IMR-90 (cell line): ENCODE results near the gene RNF138. TPM values are rescaled to one million over a fixed set of nuclear protein-coding genes. Genes with fewer than 3 reads are reported as not detected.
A peak's percentile ranks its signal among the peaks of the same experiment; 100 is the strongest.

Experiments
- ATAC-seq: fragments of 200-7000 bp; cut with Tn5 transposase; 2 replicates; pipeline ENCODE4 v1.9.1; 2020; ENCODE audit warnings: low read depth, mild to moderate bottlenecking, moderate library complexity
- BruUV-seq: library from RNA; stranded (reverse); fragments of 400-500 nt; replicated peaks from 2 replicates; lab custom pipeline; 2021; lab: Mats Ljungman, UMichigan
- CTCF ChIA-PET: fragments of 300-600 bp; formaldehyde crosslinking; extraction: SDS; loops from one replicate; lab custom pipeline; 2021; ENCODE audit warnings: antibody characterized with exemption; lab: Yijun Ruan, JAX
- POLR2A ChIA-PET: fragments of 300-600 bp; sonication (Branson Sonifier 250); formaldehyde crosslinking; loops from one replicate; lab custom pipeline; 2022; ENCODE audit warnings: antibody characterized with exemption; ENCODE audit not compliant: unreplicated experiment; lab: Charles Lee
- DNase-seq: peaks from one replicate; pipeline ENCODE4 v3.0.0; 2013
- H2AFZ ChIP-seq: replicated peaks from 2 replicates; pipeline ENCODE3; 2013; ENCODE audit warnings: low read length, mild to moderate bottlenecking; ENCODE audit not compliant: poor library complexity
- H2AK5ac ChIP-seq: 2 replicates; pipeline ENCODE4 v1.6.1; 2013; ENCODE audit warnings: low read depth, low read length, inconsistent platforms
- H2AK9ac ChIP-seq: replicated peaks from 2 replicates; pipeline ENCODE3; 2013; ENCODE audit warnings: mild to moderate bottlenecking, low read depth, low read length, moderate library complexity; ENCODE audit not compliant: poor library complexity
- H2BK120ac ChIP-seq: 2 replicates; pipeline ENCODE4 v1.6.1; 2013; ENCODE audit warnings: low read depth, low read length, inconsistent platforms
- H2BK15ac ChIP-seq: 3 replicates; pipeline ENCODE4 v1.6.1; 2013; ENCODE audit warnings: low read depth, low read length, inconsistent platforms
- H2BK20ac ChIP-seq: 2 replicates; pipeline ENCODE4 v1.6.1; 2013; ENCODE audit warnings: low read depth, mild to moderate bottlenecking, inconsistent platforms, low read length, moderate library complexity
- H2BK5ac ChIP-seq: 2 replicates; pipeline ENCODE4 v1.6.1; 2013; ENCODE audit warnings: mild to moderate bottlenecking, low read depth, low read length, inconsistent platforms; ENCODE audit not compliant: poor library complexity, severe bottlenecking
- H3K14ac ChIP-seq: replicated peaks from 2 replicates; pipeline ENCODE4 v1.6.1; 2013; ENCODE audit warnings: low read depth, low read length, inconsistent platforms
- H3K18ac ChIP-seq: 2 replicates; pipeline ENCODE4 v1.6.1; 2013; ENCODE audit warnings: low read depth, low read length, control low read depth
- H3K23ac ChIP-seq: 2 replicates; pipeline ENCODE4 v1.6.1; 2013; ENCODE audit warnings: low read depth, low read length, inconsistent platforms
- H3K27ac ChIP-seq: 2 replicates; pipeline ENCODE4 v1.5.1; 2013; ENCODE audit warnings: mild to moderate bottlenecking, control low read depth, low read length; ENCODE audit not compliant: insufficient read depth
- H3K27me3 ChIP-seq: 2 replicates; pipeline ENCODE4 v1.6.1; 2013; ENCODE audit warnings: low read length; ENCODE audit not compliant: control insufficient read depth, insufficient read depth
- H3K36me3 ChIP-seq: 2 replicates; pipeline ENCODE4 v1.6.1; 2013; ENCODE audit warnings: low read length, mixed read lengths; ENCODE audit not compliant: control insufficient read depth, insufficient read depth
- H3K4ac ChIP-seq: 2 replicates; pipeline ENCODE4 v1.6.1; 2013; ENCODE audit warnings: low read depth, low read length, inconsistent platforms
- H3K4me1 ChIP-seq: 2 replicates; pipeline ENCODE4 v1.6.1; 2013; ENCODE audit warnings: low read length, mixed read lengths; ENCODE audit not compliant: control insufficient read depth, insufficient read depth
- H3K4me2 ChIP-seq: 2 replicates; pipeline ENCODE4 v1.6.1; 2013; ENCODE audit warnings: low read depth, mild to moderate bottlenecking, control low read depth, low read length, moderate library complexity
- H3K4me3 ChIP-seq: 2 replicates; pipeline ENCODE4 v1.5.1; 2013; ENCODE audit warnings: low read depth, mild to moderate bottlenecking, control low read depth, low read length, moderate library complexity; ENCODE audit not compliant: insufficient read depth
- H3K56ac ChIP-seq: 2 replicates; pipeline ENCODE4 v1.6.1; 2013; ENCODE audit warnings: low read length, inconsistent platforms; ENCODE audit not compliant: insufficient read depth; ENCODE audit errors: extremely low read depth
- H3K79me1 ChIP-seq, 2 experiments: 2 replicates each; pipeline ENCODE4 v1.6.1; 2013; ENCODE audit warnings: low read length in 2 of 2, inconsistent platforms in 1 of 2, low read depth in 1 of 2
- H3K9ac ChIP-seq: 2 replicates; pipeline ENCODE4 v1.6.1; 2013; ENCODE audit warnings: low read depth, low read length, control low read depth
- H3K9me1 ChIP-seq: 2 replicates; pipeline ENCODE4 v1.6.1; 2013; ENCODE audit warnings: low read length, inconsistent platforms; ENCODE audit not compliant: insufficient read depth
- H3K9me3 ChIP-seq: 2 replicates; pipeline ENCODE4 v1.6.1; 2013; ENCODE audit warnings: low read length; ENCODE audit not compliant: control insufficient read depth, insufficient read depth
- H4K20me1 ChIP-seq: 2 replicates; pipeline ENCODE4 v1.6.1; 2013; ENCODE audit warnings: low read length, inconsistent platforms; ENCODE audit not compliant: insufficient read depth
- H4K5ac ChIP-seq: 2 replicates; pipeline ENCODE4 v1.6.1; 2013; ENCODE audit warnings: mild to moderate bottlenecking, low read depth, low read length, control low read depth
- H4K8ac ChIP-seq, 2 experiments: 2 replicates each; pipeline ENCODE4 v1.6.1; 2013; ENCODE audit warnings: low read depth in 2 of 2, low read length in 2 of 2, control low read depth in 1 of 2, inconsistent platforms in 1 of 2
- H4K91ac ChIP-seq: 2 replicates; pipeline ENCODE4 v1.6.1; 2013; ENCODE audit warnings: low read depth, low read length, inconsistent platforms; ENCODE audit not compliant: insufficient read depth
- BHLHE40 ChIP-seq: fragments of 150-350 bp; IDR thresholded peaks from 2 replicates; pipeline ENCODE4 v1.6.1; 2016; ENCODE audit warnings: mild to moderate bottlenecking, low read depth, low read length
- CEBPB ChIP-seq: IDR thresholded peaks from 2 replicates; pipeline ENCODE4 v1.6.1; 2012; ENCODE audit warnings: low read depth, low read length, improper control_type of control experiment
- CHD1 ChIP-seq: IDR thresholded peaks from 2 replicates; pipeline ENCODE4 v1.6.1; 2012; ENCODE audit warnings: low read depth, low read length, improper control_type of control experiment
- FOS ChIP-seq: fragments of 150-350 bp; IDR thresholded peaks from 2 replicates; pipeline ENCODE4 v1.6.1; 2016; ENCODE audit warnings: low read depth, low read length
- MAFK ChIP-seq: IDR thresholded peaks from 2 replicates; pipeline ENCODE4 v1.6.1; 2012; ENCODE audit warnings: low read depth, low read length, improper control_type of control experiment
- MAZ ChIP-seq: IDR thresholded peaks from 2 replicates; pipeline ENCODE4 v1.6.1; 2012; ENCODE audit warnings: low read depth, mild to moderate bottlenecking, low read length, improper control_type of control experiment, moderate library complexity, borderline replicate concordance
- MXI1 ChIP-seq: IDR thresholded peaks from 2 replicates; pipeline ENCODE4 v1.6.1; 2012; ENCODE audit warnings: low read depth, mild to moderate bottlenecking, low read length, moderate library complexity, borderline replicate concordance
- NFE2L2 ChIP-seq: fragments of 150-350 bp; IDR thresholded peaks from 2 replicates; pipeline ENCODE4 v1.6.1; 2016; ENCODE audit warnings: low read depth, mild to moderate bottlenecking, low read length
- POLR2A ChIP-seq: IDR thresholded peaks from 2 replicates; pipeline ENCODE4 v1.6.1; 2012; ENCODE audit warnings: mild to moderate bottlenecking, low read depth, low read length
- RAD21 ChIP-seq: IDR thresholded peaks from 2 replicates; pipeline ENCODE4 v1.6.1; 2012; ENCODE audit warnings: low read length, improper control_type of control experiment
- RCOR1 ChIP-seq: IDR thresholded peaks from 2 replicates; pipeline ENCODE4 v1.6.1; 2012; ENCODE audit warnings: mild to moderate bottlenecking, low read length, improper control_type of control experiment; ENCODE audit not compliant: insufficient replicate concordance
- RFX5 ChIP-seq: IDR thresholded peaks from 2 replicates; pipeline ENCODE4 v1.8.0; 2012; ENCODE audit warnings: low read depth, mild to moderate bottlenecking, low read length, moderate library complexity
- SMC3 ChIP-seq: fragments of 150-350 bp; IDR thresholded peaks from 2 replicates; pipeline ENCODE4 v1.6.1; 2016; ENCODE audit warnings: low read depth, mild to moderate bottlenecking, antibody characterized with exemption, low read length, moderate library complexity
- WGBS, 2 experiments: methylation state at CpG; one replicate each; pipeline versions ENCODE4 v1.1.5 to v1.1.7; 2013; ENCODE audit warnings: missing lambda C conversion rate in 2 of 2; ENCODE audit not compliant: insufficient read length in 1 of 2; ENCODE audit errors: extremely low coverage in 2 of 2; 5-methylcytosine and 5-hydroxymethylcytosine counted together
- dilution Hi-C: fragments of 300-500 bp; cut with HindIII; formaldehyde crosslinking; loops from one replicate; pipeline ENCODE4 v1.14.3; 2018; ENCODE audit warnings: low sequenced_read_pairs; ENCODE audit not compliant: unreplicated experiment
- in situ Hi-C: fragments of 300-500 bp; cut with MboI; formaldehyde crosslinking; loops from 3 replicates; pipeline ENCODE4 v1.14.3; 2019; ENCODE audit warnings: low sequenced_read_pairs, inconsistent platforms, mixed read lengths
- intact Hi-C: fragments of 100-400 bp; cut with micrococcal nuclease; formaldehyde crosslinking; loops from 2 replicates; pipeline ENCODE4 v1.10.0; 2022
- polyA plus RNA-seq, 3 experiments: library from polyadenylated mRNA; depleted of rRNA; stranded (reverse); fragments of >200 nt; gene quantifications; 2 replicates each; pipeline ENCODE4 v1.2.3, GENCODE V29; 2012; ENCODE audit warnings: low replicate concordance in 1 of 3
- total RNA-seq: library from RNA; depleted of rRNA; stranded (reverse); fragments of >200 nt; gene quantifications from 2 replicates; pipeline ENCODE4 v1.2.3, GENCODE V29; 2012
- TF ChIP-seq, protein P1 (sequence below): fragments of 150-350 bp; IDR thresholded peaks from 2 replicates; pipeline ENCODE4 v1.6.1; 2017; ENCODE audit warnings: mild to moderate bottlenecking, antibody characterized with exemption, low read length, low read depth
- TF ChIP-seq, protein P2 (sequence below): fragments of 150-350 bp; IDR thresholded peaks from 2 replicates; pipeline ENCODE4 v1.6.1; 2016; ENCODE audit warnings: low read depth, mild to moderate bottlenecking, low read length, moderate library complexity, borderline replicate concordance
- TF ChIP-seq, protein P3 (sequence below): conservative IDR thresholded peaks from 2 replicates; pipeline ENCODE4 v1.5.1; 2012; ENCODE audit warnings: mild to moderate bottlenecking, low read depth, low read length, improper control_type of control experiment

RNF138 gene
- total and polyA plus RNA-seq, 2 of the 4 experiments (the other 2 are of a cell fraction): 18.1 to 36.0 TPM

DNA sequence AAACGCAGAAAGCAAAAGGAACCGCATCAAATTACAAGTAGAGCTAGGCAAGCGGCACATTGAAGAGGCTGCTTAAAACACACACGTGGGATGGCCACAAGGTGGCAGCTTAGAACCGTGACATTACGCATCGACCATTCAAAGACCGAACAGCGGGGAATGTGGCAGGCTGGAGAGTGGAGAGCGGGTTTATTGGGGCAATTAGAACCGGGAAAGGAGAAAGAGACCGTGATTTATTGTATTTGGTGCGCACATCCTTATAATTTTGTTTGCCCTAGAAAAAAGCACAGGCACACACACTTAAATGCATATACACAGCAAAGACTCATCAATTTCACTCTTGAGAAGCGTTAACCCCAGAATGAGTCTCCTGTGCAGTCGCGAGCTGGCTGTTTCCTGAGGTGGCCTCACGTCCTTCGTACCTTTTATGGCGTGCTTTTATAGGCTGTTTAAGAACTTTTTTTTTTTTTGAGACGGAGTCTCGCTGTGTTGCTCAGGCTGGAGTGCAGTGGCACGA, 66.5 kb downstream of the RNF138 start:
- Histone ChIP-seq H3K9me1 (no peaks in the 10 kb centered on the region), H4K5ac (no peak overlapping the region), H3K9ac (no peak overlapping the region), H2BK15ac (no peak overlapping the region), H4K20me1 (no peaks in the 10 kb centered on the region), H2BK5ac (no peak overlapping the region), H2AFZ (peak overlapping the region; percentile 0), H3K56ac (no peak overlapping the region), H3K9me3 (no peaks in the 10 kb centered on the region), H3K23ac (no peak overlapping the region), H4K8ac (no peak overlapping the region), H3K4me3 (no peak overlapping the region), H3K36me3 (no peaks in the 10 kb centered on the region), H3K4me2 (peak overlapping the region; percentile 39; the same call in 1 of the 2 replicates), H3K18ac (no peak overlapping the region), H2BK120ac (no peak overlapping the region), H3K79me1 (no peaks in the 10 kb centered on the region), H4K91ac (no peak overlapping the region), H2AK9ac (no peak overlapping the region), H3K27ac (no peak overlapping the region), H3K4ac (no peak overlapping the region), H3K14ac (no peak overlapping the region), H3K27me3 (no peaks in the 10 kb centered on the region; the same call in none of the 2 replicates), H2AK5ac (no peak overlapping the region), H3K4me1 (no peaks in the 10 kb centered on the region), H2BK20ac (no peak overlapping the region)
- no TSS peak for BruUV-seq
- dilution Hi-C loops: no loop called here
- POLR2A ChIA-PET: no interaction called here
- in situ Hi-C loops: no loop called here
- TF ChIP-seq FOS (no peak), MAZ (no peak), CHD1 (no peak), MAFK (no peak), RAD21 (peak; percentile 92), NFE2L2 (no peak), BHLHE40 (no peak), MXI1 (no peak), CEBPB (no peak), RCOR1 (no peak), POLR2A (no peak), RFX5 (no peak), SMC3 (peak; percentile 78)
- TF ChIP-seq, protein P1, sequence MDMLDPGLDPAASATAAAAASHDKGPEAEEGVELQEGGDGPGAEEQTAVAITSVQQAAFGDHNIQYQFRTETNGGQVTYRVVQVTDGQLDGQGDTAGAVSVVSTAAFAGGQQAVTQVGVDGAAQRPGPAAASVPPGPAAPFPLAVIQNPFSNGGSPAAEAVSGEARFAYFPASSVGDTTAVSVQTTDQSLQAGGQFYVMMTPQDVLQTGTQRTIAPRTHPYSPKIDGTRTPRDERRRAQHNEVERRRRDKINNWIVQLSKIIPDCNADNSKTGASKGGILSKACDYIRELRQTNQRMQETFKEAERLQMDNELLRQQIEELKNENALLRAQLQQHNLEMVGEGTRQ: no peak
- TF ChIP-seq, protein P2, sequence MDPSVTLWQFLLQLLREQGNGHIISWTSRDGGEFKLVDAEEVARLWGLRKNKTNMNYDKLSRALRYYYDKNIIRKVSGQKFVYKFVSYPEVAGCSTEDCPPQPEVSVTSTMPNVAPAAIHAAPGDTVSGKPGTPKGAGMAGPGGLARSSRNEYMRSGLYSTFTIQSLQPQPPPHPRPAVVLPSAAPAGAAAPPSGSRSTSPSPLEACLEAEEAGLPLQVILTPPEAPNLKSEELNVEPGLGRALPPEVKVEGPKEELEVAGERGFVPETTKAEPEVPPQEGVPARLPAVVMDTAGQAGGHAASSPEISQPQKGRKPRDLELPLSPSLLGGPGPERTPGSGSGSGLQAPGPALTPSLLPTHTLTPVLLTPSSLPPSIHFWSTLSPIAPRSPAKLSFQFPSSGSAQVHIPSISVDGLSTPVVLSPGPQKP: no peak
- TF ChIP-seq, protein P3, sequence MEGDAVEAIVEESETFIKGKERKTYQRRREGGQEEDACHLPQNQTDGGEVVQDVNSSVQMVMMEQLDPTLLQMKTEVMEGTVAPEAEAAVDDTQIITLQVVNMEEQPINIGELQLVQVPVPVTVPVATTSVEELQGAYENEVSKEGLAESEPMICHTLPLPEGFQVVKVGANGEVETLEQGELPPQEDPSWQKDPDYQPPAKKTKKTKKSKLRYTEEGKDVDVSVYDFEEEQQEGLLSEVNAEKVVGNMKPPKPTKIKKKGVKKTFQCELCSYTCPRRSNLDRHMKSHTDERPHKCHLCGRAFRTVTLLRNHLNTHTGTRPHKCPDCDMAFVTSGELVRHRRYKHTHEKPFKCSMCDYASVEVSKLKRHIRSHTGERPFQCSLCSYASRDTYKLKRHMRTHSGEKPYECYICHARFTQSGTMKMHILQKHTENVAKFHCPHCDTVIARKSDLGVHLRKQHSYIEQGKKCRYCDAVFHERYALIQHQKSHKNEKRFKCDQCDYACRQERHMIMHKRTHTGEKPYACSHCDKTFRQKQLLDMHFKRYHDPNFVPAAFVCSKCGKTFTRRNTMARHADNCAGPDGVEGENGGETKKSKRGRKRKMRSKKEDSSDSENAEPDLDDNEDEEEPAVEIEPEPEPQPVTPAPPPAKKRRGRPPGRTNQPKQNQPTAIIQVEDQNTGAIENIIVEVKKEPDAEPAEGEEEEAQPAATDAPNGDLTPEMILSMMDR: peak; percentile 94
- 25% methylated on average over 3 of the region's 22 CpGs; no CpG with 5 or more reads in 1 of the 2 experiments for WGBS, 2 experiments
- intact Hi-C loops: loop anchor here (1.0 to 5.0 kb wide), 6 partner anchors 65 to 774 kb away; partner anchors contain the start of gene GAREM1
- ATAC-seq (peak; percentile 100), DNase-seq (peak; percentile 89)
- CTCF ChIA-PET: interaction anchor here (0.6 to 2.1 kb wide), 14 partner anchors 8 to 557 kb away, joined by 3 to 26 read pairs (median 4); partner anchors contain the start of gene GAREM1
